ENCODE measurements around the gene MRPL49. TPM values are rescaled to one million over a fixed set of nuclear protein-coding genes. Genes with fewer than 3 reads are reported as not detected.
A peak's percentile ranks its signal among the peaks of the same experiment; 100 is the strongest.

MRPL49 gene
- total and polyA plus RNA-seq, 9 of the 15 experiments (the other 6 are each of a cell fraction or from before 2014, with no cell fraction given): 74.3 to 132 (median 91.2) TPM

DNA sequence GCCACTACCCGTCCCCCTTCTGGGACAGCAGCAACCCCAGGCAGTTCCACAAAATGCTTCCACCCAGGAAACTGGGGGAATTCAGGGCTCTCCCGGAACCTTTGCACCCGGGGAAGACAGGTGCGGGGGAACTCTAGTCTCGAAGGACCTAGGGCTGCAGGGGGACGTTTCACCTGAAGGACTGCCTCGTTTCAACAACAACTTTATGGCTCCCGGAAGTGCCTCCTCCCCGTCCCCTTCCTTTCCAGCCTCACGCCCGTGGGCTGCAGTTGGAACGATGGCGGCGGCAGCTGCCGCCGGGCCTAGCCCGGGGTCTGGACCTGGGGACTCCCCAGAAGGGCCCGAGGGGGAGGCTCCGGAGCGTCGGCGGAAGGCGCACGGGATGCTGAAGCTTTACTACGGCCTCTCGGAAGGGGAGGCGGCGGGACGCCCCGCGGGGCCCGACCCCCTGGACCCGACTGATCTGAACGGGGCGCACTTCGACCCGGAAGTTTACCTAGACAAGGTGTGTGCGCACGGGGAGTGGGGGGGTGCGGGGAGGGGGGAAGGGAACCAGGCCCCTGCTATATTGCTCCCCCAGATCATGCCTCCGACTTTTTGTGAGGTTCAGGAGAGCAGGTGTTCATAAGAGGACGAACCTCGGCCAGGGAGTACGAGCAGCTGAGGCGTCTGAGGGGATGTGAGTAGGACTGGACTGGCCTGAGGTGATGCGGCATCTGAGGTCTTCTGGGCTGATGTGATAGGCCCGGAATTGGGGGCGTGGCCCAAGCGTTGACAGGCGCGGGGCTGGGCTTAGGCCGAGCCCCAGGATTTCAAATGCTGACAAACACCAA is 25.9 kb upstream of the MRPL49 start, which contains the start of gene VPS51 (continued):
- TF ChIP-seq, protein P1, sequence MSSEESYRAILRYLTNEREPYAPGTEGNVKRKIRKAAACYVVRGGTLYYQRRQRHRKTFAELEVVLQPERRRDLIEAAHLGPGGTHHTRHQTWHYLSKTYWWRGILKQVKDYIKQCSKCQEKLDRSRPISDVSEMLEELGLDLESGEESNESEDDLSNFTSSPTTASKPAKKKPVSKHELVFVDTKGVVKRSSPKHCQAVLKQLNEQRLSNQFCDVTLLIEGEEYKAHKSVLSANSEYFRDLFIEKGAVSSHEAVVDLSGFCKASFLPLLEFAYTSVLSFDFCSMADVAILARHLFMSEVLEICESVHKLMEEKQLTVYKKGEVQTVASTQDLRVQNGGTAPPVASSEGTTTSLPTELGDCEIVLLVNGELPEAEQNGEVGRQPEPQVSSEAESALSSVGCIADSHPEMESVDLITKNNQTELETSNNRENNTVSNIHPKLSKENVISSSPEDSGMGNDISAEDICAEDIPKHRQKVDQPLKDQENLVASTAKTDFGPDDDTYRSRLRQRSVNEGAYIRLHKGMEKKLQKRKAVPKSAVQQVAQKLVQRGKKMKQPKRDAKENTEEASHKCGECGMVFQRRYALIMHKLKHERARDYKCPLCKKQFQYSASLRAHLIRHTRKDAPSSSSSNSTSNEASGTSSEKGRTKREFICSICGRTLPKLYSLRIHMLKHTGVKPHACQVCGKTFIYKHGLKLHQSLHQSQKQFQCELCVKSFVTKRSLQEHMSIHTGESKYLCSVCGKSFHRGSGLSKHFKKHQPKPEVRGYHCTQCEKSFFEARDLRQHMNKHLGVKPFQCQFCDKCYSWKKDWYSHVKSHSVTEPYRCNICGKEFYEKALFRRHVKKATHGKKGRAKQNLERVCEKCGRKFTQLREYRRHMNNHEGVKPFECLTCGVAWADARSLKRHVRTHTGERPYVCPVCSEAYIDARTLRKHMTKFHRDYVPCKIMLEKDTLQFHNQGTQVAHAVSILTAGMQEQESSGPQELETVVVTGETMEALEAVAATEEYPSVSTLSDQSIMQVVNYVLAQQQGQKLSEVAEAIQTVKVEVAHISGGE (CRISPR knock-in tag; IDR thresholded peaks at IDR 0.05): peak; percentile 99 to 100 (median 100)
- TF ChIP-seq, protein P2, sequence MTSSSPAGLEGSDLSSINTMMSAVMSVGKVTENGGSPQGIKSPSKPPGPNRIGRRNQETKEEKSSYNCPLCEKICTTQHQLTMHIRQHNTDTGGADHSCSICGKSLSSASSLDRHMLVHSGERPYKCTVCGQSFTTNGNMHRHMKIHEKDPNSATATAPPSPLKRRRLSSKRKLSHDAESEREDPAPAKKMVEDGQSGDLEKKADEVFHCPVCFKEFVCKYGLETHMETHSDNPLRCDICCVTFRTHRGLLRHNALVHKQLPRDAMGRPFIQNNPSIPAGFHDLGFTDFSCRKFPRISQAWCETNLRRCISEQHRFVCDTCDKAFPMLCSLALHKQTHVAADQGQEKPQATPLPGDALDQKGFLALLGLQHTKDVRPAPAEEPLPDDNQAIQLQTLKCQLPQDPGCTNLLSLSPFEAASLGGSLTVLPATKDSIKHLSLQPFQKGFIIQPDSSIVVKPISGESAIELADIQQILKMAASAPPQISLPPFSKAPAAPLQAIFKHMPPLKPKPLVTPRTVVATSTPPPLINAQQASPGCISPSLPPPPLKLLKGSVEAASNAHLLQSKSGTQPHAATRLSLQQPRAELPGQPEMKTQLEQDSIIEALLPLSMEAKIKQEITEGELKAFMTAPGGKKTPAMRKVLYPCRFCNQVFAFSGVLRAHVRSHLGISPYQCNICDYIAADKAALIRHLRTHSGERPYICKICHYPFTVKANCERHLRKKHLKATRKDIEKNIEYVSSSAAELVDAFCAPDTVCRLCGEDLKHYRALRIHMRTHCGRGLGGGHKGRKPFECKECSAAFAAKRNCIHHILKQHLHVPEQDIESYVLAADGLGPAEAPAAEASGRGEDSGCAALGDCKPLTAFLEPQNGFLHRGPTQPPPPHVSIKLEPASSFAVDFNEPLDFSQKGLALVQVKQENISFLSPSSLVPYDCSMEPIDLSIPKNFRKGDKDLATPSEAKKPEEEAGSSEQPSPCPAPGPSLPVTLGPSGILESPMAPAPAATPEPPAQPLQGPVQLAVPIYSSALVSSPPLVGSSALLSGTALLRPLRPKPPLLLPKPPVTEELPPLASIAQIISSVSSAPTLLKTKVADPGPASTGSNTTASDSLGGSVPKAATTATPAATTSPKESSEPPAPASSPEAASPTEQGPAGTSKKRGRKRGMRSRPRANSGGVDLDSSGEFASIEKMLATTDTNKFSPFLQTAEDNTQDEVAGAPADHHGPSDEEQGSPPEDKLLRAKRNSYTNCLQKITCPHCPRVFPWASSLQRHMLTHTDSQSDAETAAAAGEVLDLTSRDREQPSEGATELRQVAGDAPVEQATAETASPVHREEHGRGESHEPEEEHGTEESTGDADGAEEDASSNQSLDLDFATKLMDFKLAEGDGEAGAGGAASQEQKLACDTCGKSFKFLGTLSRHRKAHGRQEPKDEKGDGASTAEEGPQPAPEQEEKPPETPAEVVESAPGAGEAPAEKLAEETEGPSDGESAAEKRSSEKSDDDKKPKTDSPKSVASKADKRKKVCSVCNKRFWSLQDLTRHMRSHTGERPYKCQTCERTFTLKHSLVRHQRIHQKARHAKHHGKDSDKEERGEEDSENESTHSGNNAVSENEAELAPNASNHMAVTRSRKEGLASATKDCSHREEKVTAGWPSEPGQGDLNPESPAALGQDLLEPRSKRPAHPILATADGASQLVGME (CRISPR knock-in tag; IDR thresholded peaks at IDR 0.05): peak; percentile 88
- TF ChIP-seq ETV5 (CRISPR knock-in tag; IDR thresholded peaks at IDR 0.05; ENCODE audit: low read depth): no peak
- no peak for TF ChIP-seq KLF10 (CRISPR knock-in tag; IDR thresholded peaks at IDR 0.05)
- TF ChIP-seq ZNF239 (CRISPR knock-in tag; IDR thresholded peaks at IDR 0.05): peak; percentile 52; the same call in 1 of the 2 replicates
- peak; percentile 4; the same call in 1 of the 2 replicates for TF ChIP-seq RAD51 (IDR thresholded peaks at IDR 0.05; ENCODE audit: borderline replicate concordance, low read depth)
- TF ChIP-seq ZNF778 (CRISPR knock-in tag; IDR thresholded peaks at IDR 0.05): no peak
- peak; percentile 98 for TF ChIP-seq TAF1 (IDR thresholded peaks at IDR 0.05; ENCODE audit: control insufficient read depth, extremely low read depth, insufficient read depth, low read length, severe bottlenecking)
- peak; percentile 79 for TF ChIP-seq SMAD4 (CRISPR knock-in tag; conservative IDR thresholded peaks at IDR 0.05)
- peak; percentile 92 for TF ChIP-seq ELF4 (CRISPR knock-in tag; IDR thresholded peaks at IDR 0.05)
- peak; percentile 94 for TF ChIP-seq POLR2G (IDR thresholded peaks at IDR 0.05; ENCODE audit: low read depth, low read length)
- peak; percentile 53; the same call in 1 of the 2 replicates for TF ChIP-seq FOSL1 (tag; conservative IDR thresholded peaks at IDR 0.05)
- peak; percentile 70 for TF ChIP-seq SOX6 (IDR thresholded peaks at IDR 0.05)
- TF ChIP-seq, protein P3, sequence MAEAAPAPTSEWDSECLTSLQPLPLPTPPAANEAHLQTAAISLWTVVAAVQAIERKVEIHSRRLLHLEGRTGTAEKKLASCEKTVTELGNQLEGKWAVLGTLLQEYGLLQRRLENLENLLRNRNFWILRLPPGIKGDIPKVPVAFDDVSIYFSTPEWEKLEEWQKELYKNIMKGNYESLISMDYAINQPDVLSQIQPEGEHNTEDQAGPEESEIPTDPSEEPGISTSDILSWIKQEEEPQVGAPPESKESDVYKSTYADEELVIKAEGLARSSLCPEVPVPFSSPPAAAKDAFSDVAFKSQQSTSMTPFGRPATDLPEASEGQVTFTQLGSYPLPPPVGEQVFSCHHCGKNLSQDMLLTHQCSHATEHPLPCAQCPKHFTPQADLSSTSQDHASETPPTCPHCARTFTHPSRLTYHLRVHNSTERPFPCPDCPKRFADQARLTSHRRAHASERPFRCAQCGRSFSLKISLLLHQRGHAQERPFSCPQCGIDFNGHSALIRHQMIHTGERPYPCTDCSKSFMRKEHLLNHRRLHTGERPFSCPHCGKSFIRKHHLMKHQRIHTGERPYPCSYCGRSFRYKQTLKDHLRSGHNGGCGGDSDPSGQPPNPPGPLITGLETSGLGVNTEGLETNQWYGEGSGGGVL (CRISPR knock-in tag; IDR thresholded peaks at IDR 0.05): no peak
- TF ChIP-seq ZNF174 (CRISPR knock-in tag; IDR thresholded peaks at IDR 0.05): no peak
